Astrocyte of the cerebellum (primary cell): ENCODE data around the gene DENND5B.
A peak's percentile ranks its signal among the peaks of the same experiment; 100 is the strongest.

ENCODE experiments used
- DNase-seq: peaks from one replicate; pipeline ENCODE4 v3.0.0-alpha.2; 2011; ENCODE audit warnings: low read depth
- H3K4me3 ChIP-seq: 2 replicates; pipeline ENCODE4 v1.5.1; 2011; ENCODE audit warnings: mild to moderate bottlenecking, low read depth, low read length, moderate library complexity
- CTCF ChIP-seq: IDR thresholded peaks from 2 replicates; pipeline ENCODE4 v1.5.1; 2012; ENCODE audit warnings: low read length, low read depth, moderate library complexity, mild to moderate bottlenecking; ENCODE audit errors: missing control alignments
- in situ Hi-C: cut with HindIII; loops from 2 replicates; pipeline ENCODE4 v1.10.0; 2017; ENCODE audit warnings: low sequenced_read_pairs

Gene DENND5B

GRCh38 chr12:31363416-31363809 lies 227.5 kb downstream of the DENND5B start:
- in situ Hi-C loops: no loop called here
- TF ChIP-seq CTCF: no peak
- no peak for DNase-seq
- H3K4me3 ChIP-seq: no peak overlapping the region

- H3K4me3 ChIP-seq: no peak overlapping the region
- no peak for DNase-seq
- TF ChIP-seq CTCF: no peak
- in situ Hi-C loops: no loop called here
Measured at GRCh38 chr12:31362759-31363415, 228.0 kb downstream of the DENND5B start.

GRCh38 chr12:31362115-31362758 lies 228.7 kb downstream of the DENND5B start:
- TF ChIP-seq CTCF: peak; percentile 4
- H3K4me3 ChIP-seq: no peak overlapping the region
- DNase-seq: peak; percentile 32
- in situ Hi-C loops: no loop called here

GRCh38 chr12:31361730-31362114 lies 229.2 kb downstream of the DENND5B start:
- DNase-seq: no peak
- in situ Hi-C loops: no loop called here
- H3K4me3 ChIP-seq: no peak overlapping the region
- TF ChIP-seq CTCF: no peak

GRCh38 chr12:31355747-31356107 lies 235.2 kb downstream of the DENND5B start:
- DNase-seq: no peak
- no peak for TF ChIP-seq CTCF
- no peak overlapping the region for H3K4me3 ChIP-seq
- in situ Hi-C loops: no loop called here

GRCh38 chr12:31353750-31354708 lies 236.9 kb downstream of the DENND5B start:
- TF ChIP-seq CTCF: no peak
- no peak overlapping the region for H3K4me3 ChIP-seq
- in situ Hi-C loops: no loop called here
- no peak for DNase-seq
